Neural progenitor cell (in vitro differentiated cells): ENCODE results near the gene ACTBL2.

Experiments used
- CTCF ChIP-seq: fragments of 200-600 bp; sonication (generic); IDR thresholded peaks from 2 replicates; pipeline ENCODE4 v1.5.1; 2017; ENCODE audit warnings: antibody characterized with exemption, mild to moderate bottlenecking
- EZH2 ChIP-seq: fragments of 200-600 bp; sonication (generic); IDR thresholded peaks from 2 replicates; pipeline ENCODE4 v1.6.1; 2017; ENCODE audit warnings: antibody characterized with exemption, mild to moderate bottlenecking, moderate library complexity
- EZH2phosphoT487 ChIP-seq: fragments of 200-600 bp; sonication (generic); IDR thresholded peaks from 2 replicates; pipeline ENCODE4 v1.6.1; 2017; ENCODE audit warnings: antibody characterized with exemption

- TF ChIP-seq CTCF, result no peak
- TF ChIP-seq EZH2, result no peak
- no peak for TF ChIP-seq EZH2phosphoT487
Measured at GRCh38 chr5:57513785-57514184, 31.2 kb upstream of the ACTBL2 start.
